ENCODE results near the gene TTC7B.

Gene TTC7B

DNA sequence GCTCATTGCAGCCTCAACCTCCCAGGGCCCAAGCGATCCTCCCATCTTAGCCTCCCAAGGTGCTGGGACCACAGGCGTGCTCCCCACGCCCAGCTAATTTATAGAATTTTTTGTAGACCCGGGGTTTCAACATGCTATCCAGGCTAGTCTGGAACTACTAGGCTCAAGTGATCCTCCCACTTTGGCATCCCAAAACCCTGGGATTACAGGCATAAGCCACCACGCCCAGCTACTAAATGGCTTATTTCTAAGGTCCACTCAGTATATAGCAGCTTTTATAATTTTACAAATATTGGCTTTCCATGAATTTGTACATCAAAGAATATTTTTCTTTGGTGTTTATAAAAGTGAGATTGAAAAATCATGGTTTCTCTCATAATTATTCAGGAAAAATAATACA, 167.8 kb downstream of the TTC7B start:
- no peak for DNase-seq (ENCODE audit: low read depth in 2 of 2)

DNA sequence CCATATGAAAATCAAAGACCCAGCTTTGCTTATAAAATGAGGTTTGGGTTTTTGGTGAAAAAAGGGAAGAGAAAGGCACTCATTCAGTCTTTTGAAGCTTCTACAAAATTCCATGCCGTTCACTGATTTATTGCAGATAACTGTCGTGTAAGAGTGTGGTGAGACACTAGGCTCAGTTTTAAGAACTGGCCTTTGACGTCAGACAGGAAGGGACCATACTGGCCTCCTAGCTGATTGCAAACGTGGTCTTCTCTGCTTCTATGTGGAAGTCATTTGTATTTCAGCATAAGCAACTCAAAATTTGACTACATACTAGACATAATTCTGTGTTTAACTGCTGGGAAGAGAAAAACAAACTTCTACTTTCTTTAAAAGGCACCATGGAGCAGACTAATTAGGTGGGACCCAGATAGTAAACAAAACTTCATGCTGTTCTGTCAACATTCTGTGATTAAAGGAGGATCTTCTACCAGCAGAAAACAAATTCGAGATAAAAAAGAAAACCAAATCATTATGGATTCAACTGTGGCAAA, 168.7 kb downstream of the TTC7B start:
- no peak for DNase-seq (ENCODE audit: low read depth in 2 of 2)

GRCh38 chr14:90645842-90646443, 170.3 kb downstream of the TTC7B start:
- DNase-seq (ENCODE audit: low read depth in 2 of 2) = no peak

- DNase-seq (ENCODE audit: low read depth in 2 of 2) = no peak
These were observed 171.3 kb downstream of the TTC7B start for GRCh38 chr14:90644882-90645281.

DNA sequence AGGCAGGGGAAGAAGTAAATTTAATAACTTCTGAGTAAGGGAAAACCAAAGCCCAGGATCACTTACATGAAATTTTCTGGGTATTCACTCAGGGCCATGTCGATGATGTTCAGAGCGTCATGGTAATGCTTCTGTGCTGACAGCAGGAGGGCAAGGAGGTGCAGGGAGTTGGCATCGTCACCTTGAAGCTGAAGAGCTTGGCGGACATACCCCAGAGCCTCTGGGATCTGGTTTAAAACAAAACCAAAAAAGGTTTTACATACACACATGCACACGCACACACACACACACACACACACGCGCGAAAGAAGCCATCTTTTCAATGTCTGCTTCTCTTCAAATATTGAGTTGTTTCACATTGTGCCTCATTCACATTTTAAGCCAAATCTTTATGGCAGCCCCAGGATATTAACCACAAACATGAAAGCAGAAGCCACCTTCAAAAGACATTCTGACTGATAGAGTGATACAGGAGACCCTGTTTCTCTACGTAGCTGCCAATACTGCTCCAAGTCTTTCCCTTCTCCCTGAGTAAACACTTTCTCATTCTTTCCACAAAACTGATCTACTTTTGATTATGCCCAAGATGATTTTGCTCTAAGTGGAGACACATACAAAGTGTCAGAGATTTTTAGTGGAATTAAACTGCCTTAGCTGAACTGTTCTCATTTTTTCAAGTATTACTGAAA, 172.1 kb downstream of the TTC7B start:
- no peak for DNase-seq (ENCODE audit: low read depth in 2 of 2)

DNA sequence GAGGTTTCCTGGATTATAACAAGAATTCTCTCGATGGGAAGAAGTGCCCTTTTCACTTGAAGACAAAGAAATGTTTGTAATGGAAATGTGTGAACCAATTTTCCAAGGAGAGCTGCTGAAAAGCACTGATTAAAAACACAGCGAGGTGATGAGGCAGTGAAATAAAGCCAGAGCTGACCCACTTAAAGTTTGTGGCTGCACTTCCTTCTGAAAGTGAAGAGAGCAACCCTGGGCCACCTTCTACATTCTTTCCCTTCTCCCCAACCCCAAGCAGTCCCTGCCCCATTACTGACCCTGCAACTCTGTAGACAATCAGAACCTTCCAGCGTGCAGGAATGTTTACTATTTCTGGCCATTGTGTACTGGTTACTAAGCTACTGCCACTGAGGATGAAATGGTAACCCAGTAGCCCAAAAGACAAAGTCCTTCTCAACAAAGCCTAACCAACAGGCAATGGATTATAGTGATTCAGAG, 173.9 kb downstream of the TTC7B start:
- no peak for DNase-seq (ENCODE audit: low read depth in 2 of 2)

- DNase-seq (ENCODE audit: low read depth in 2 of 2) = no peak
These were observed 174.5 kb downstream of the TTC7B start for GRCh38 chr14:90641615-90642243.

DNA sequence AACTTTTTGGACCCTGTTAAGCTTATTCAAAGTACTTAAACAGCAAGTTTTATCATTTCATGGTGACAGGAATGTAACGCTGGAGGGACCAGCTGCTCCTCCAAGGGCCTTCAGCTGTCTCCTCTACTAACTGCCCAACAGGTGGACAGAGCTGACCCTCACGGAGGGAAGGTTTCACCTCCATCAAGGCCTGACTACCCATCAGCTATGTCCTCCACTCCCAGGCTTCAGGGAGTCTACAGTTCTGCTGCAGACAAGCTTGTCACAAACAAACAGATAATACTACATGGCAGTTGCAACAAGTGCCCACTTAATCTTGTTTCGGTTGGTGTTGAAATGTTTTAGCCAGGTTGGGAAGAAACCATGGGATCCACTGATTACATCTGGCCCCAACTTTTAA, 175.1 kb downstream of the TTC7B start:
- DNase-seq (ENCODE audit: low read depth in 2 of 2) = no peak

GRCh38 chr14:90639641-90640040, 176.6 kb downstream of the TTC7B start:
- DNase-seq (ENCODE audit: low read depth in 2 of 2) = no peak

DNA sequence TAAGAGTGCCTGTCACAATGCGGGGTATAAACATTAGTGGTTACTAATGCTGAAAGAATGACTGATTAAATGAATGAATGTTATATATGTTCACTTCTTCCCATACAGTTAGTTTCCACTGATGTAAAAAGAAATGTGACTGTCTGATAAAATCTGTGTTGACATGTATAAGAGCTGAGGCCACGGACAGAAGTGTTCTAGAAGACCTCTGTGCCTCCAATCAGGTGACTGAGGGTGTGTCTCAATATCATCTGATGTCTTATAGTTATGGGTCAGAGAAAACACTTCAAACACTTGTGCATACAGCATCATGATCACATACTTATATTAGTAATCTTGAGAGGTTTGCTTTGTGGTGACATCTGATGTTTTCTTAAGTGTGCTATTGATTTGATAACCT, 183.4 kb downstream of the TTC7B start:
- no peak for DNase-seq (ENCODE audit: low read depth in 2 of 2)

- DNase-seq (ENCODE audit: low read depth in 2 of 2) = no peak
These were observed 183.8 kb downstream of the TTC7B start for GRCh38 chr14:90632451-90632850.

DNA sequence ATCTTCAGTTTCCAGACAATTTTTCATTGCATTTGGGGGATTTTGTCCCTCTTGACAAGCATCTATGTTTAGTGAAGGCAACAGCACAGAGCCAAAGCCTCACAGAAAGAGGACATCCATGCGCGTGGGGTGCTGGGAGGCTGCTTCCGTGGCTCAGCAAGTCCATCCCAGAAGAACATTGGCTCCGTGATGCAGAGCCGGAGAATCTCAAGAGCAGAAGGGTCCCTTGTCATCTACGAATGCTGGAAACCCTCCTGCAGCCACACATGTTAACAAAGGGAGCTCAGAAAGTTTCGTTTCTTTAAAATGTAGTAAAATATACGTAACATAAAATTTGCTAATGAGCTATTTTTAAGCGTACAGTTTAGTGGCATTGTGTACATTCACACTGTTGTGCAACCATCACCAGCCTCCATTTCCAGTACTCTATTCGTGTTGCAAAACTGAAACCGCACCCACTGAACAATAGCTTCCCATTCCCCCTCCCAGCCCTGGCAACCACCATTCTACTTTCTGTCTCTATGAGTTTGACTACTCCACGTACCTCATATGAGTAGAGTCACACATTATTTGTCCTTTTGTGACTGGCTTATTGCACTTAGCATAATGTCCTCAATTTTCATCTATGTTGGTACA, 185.9 kb downstream of the TTC7B start:
- DNase-seq (ENCODE audit: low read depth in 2 of 2) = no peak

DNA sequence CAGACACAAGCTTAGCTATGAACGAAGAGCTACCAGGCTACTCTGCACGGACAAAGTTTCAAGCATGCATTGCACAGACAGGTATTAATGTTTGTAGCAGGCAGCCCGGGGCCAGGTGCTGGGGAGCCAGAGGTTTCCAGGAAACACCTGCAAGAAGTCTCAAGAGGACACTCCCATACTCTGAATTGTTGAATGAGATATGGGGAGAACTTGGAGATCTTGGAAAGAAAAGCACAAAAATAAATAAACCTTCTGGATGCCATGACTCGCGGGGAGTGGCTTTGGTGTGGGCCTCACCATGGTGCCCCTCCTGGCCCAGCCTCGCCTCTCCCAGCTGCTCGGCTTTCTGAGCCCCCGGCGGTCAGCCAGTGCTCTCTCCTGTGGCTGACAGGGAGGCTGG, 186.8 kb downstream of the TTC7B start:
- no peak for DNase-seq (ENCODE audit: low read depth in 2 of 2)

DNA sequence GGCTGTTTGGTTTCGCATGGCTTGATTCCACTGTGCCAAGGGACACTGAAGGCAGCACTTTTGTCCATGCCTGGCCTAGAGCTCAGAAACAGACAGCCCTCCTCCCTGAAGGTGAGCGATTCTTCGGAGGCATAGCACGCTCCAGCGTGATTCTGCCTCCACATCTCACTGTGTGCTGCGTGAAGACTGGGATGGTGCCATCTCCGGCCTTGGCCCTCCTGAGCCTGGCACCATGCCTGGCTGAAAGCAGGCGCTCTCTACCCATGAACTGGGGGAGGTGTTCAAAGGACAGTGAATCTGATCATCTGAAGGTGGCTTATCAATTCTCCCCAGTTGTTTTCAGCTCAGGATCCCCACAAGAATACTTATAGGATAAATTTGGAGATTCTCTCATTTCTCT, 187.4 kb downstream of the TTC7B start:
- DNase-seq (ENCODE audit: low read depth in 2 of 2) = no peak

GRCh38 chr14:90627478-90627877, 188.8 kb downstream of the TTC7B start:
- DNase-seq (ENCODE audit: low read depth in 2 of 2) = no peak

DNA sequence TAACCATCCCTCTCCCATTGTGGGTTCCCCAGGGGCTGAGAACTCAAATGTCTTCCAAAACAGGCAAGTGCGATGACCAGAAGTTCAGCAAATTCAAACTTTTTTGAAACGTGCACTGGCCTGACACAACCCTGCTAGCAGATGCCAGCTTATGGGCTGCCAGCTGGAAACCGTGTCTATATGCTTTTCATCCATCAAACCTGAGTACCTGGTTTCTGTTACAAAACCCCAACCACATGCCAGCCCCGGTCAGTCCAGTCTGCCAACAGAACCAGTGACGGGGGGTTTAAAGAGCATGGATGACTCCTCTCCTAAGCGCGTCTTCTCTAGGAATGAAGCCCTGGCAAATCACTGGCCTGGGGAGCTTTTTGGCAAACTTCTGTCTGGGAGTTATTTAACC, 189.7 kb downstream of the TTC7B start:
- DNase-seq (ENCODE audit: low read depth in 2 of 2) = no peak

DNA sequence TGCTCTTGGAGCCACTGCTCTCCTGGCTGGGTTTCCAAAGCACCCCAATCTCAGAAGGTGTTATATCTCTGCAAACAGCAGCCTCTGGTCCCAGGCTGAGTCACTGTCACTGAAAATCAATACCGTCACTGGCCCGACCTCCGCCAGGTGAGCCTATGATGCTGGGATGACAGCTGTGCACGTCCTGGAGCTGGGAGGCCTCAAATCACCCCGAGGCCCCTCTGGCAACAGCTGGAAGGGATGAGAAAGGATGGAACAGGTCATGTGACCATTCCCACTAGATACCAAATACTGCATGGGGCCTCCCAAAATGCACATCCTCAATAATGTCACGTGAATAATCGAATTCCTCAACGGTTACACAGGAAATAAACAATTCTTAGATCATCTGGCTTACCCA, 190.8 kb downstream of the TTC7B start:
- DNase-seq (ENCODE audit: low read depth in 2 of 2) = no peak

GRCh38 chr14:90624732-90625400, 191.4 kb downstream of the TTC7B start:
- DNase-seq (ENCODE audit: low read depth in 2 of 2) = no peak

DNA sequence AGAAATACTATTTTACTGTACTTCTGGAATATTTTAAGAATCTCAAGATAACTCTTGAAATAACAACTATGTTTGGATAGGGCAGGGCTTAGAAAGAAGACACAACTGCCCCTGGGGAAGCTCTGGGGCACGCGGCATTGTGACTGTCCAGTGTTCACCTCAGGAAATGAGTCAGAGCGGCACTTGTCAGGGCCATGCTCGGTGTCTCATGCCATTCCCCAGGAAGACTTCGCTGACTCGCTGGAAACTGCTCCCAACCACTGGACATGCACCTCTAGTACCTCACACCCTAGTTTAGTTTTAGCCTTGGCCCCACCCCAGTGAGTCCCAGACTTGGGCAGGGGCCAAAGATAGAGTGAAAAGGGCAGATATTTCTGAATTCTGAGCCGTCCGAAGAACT, 192.0 kb downstream of the TTC7B start:
- no peak for DNase-seq (ENCODE audit: low read depth in 2 of 2)

GRCh38 chr14:90621201-90621600, 195.0 kb downstream of the TTC7B start:
- no peak for DNase-seq (ENCODE audit: low read depth in 2 of 2)

GRCh38 chr14:90620568-90621077, 195.6 kb downstream of the TTC7B start:
- DNase-seq (ENCODE audit: low read depth in 2 of 2) = no peak

DNA sequence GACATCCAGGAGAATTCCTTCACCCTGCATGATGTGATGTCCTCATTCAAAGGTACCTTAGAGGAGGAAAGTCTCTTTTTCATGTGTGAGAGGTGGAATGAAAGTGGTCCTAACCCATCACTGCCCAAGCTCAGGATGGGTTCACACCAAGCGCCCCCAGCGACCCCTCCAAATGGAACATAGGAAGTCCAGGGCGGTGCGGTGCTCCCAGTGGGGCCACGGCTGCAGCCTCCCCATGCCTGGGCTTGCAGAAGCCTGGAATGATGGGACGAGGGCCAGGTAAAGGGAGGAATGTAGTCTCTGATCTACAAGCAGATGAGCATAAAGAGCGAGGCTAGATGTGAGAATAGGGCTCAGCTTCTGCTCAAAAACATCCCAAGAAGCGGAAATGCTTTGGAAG, 196.3 kb downstream of the TTC7B start:
- DNase-seq (ENCODE audit: low read depth in 2 of 2) = no peak
